A549 treated with Hydrocortisone at 1 μM for 4 hours (cell line): ENCODE measurements around the gene TMEM19. TPM values are rescaled to one million over a fixed set of nuclear protein-coding genes. Genes with fewer than 3 reads are reported as not detected.

ENCODE experiments used
- total RNA-seq: library from RNA; stranded (reverse); fragments of 200-300 nt; extraction: Qiagen RNA extraction; gene quantifications from 5 replicates; pipeline ENCODE4 v1.2.3, GENCODE V29; 2022

TMEM19 gene
- total RNA-seq: 27.2 to 34.6 TPM (median 32.7 TPM) in 5 replicates

DNA sequence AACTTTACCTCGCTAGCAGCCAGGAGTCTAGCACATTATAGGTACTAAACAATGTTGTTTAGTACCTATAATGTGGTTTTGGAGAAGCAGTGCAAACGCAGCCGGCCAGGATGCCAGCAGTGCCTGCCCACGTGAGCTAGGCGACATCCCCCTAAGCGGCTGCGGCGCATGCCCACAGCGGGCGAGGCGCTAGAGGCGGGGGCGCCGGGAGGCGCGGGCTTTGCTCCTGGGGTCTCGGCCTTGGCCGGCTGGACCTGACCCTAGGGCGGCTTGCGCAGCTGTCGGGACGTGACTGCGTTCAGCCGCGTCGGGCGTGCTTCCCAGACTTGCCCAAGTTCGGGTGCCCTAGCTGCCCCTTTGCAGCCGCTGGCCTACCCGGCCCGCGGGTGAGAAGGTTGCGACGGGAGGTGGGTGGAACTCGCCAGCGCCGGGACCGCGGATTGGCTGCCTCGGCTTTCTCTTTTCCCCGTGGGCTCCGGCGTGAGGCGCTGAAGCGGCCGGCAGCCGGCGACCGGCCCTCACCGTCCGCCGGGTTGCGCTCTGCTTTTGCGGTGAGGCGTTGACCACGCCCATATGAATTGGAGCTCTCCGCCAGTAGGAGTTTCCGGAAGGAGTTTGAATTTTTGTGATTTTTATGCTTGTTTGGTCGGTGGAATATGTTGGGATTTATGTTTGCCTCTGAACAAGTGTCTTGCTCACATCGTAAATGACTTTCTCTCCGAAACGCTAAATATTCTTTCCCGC, at the start of gene TMEM19:
Gene TMEM19, plus strand, starts transcription at position 169 of the 744 bp plus-strand sequence. CDS start 599 bp downstream, outside the sequence.

DNA sequence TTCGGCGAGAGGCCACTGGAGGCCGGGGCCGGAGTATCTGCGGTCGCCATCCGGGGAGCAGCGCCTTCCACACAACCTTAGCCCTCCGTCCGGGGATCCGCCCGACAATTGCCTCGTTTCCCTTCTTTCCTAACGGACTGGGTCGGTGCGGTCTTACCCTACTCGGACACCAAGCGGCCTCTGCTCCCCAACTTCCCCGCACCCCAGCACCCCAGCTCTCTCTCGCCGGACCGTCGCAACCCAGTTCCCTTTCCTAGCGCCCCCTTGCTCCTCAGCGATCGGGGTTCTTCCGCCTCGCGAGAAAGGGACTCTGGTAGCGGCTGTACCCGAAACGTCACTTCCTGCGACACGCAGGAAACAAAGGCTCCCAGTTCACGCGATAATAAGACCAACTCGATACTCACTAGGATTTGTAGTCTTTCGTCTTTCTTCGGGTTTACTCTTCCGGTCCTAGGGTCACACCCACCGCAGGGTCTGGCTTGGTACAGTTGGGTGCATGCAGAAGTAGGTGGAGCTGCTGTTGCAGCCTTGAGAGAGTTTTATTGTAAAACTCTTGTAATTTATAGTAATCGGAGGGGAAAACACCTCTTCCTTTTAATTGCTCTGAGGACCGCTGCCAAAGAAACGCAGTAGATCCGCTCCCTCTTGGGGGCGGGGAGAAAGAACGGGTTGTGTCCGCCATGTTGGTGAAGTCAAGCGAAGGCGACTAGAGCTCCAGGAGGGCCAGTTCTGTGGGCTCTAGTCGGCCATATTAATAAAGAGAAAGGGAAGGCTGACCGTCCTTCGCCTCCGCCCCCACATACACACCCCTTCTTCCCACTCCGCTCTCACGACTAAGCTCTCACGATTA, 22.1 kb upstream of the TMEM19 start, which contains the start of the genes THAP2 and ZFC3H1:
Gene THAP2, plus strand, starts transcription at position 741 of the 850 bp plus-strand sequence. CDS start 209 bp downstream, outside the sequence.
Gene ZFC3H1, minus strand, starts transcription at position 288 of the 850 bp plus-strand sequence. Its CDS starts 238 bp downstream, at position 50.

Other genes starting within 250 kb of the TMEM19 start
- 0.02 TPM in 1 of 5 replicates, not detected in the others for gene LGR5, start 246.3 kb upstream of the TMEM19 start, total RNA-seq
- gene ZFC3H1, start 22.2 kb upstream of the TMEM19 start, total RNA-seq: 10.5 to 15.4 TPM (median 15.0 TPM) in 5 replicates
- gene THAP2, start 21.8 kb upstream of the TMEM19 start, total RNA-seq: 3.5 to 5.1 TPM (median 4.7 TPM) in 5 replicates
- gene RAB21, start 68.8 kb downstream of the TMEM19 start, total RNA-seq: 38.3 to 54.4 TPM (median 40.1 TPM) in 5 replicates
- 21.1 to 29.0 TPM (median 21.6 TPM) in 5 replicates for gene TBC1D15, start 153.7 kb downstream of the TMEM19 start, total RNA-seq